Neural progenitor cell (in vitro differentiated cells): Measurements from ENCODE around the gene H2AZ2. TPM values are rescaled to one million over a fixed set of nuclear protein-coding genes. Genes with fewer than 3 reads are reported as not detected.

Source experiments
- DNase-seq: peaks from one replicate; pipeline ENCODE4 v3.0.0-alpha.2; 2016; ENCODE audit warnings: low spot score
- H2AFZ ChIP-seq: fragments of 200-600 bp; sonication (generic); replicated peaks from 2 replicates; pipeline ENCODE4 v1.6.1; 2016; ENCODE audit warnings: antibody characterized with exemption
- H3F3A ChIP-seq: fragments of 200-600 bp; sonication (generic); 2 replicates; pipeline ENCODE4 v1.6.1; 2016; ENCODE audit warnings: antibody characterized with exemption, low read depth
- H3K27ac ChIP-seq: fragments of 200-600 bp; sonication (generic); 2 replicates; pipeline ENCODE4 v1.5.1; 2016; ENCODE audit warnings: mild to moderate bottlenecking
- H3K27me3 ChIP-seq: fragments of 200-600 bp; sonication (generic); 2 replicates; pipeline ENCODE4 v1.6.1; 2016; ENCODE audit warnings: mild to moderate bottlenecking, moderate library complexity
- H3K36me3 ChIP-seq: fragments of 200-600 bp; sonication (generic); 2 replicates; pipeline ENCODE4 v1.5.1; 2016
- H3K4me1 ChIP-seq: fragments of 200-600 bp; sonication (generic); 2 replicates; pipeline ENCODE4 v1.6.1; 2016; ENCODE audit warnings: mixed run types
- H3K4me2 ChIP-seq: fragments of 200-600 bp; sonication (generic); 2 replicates; pipeline ENCODE4 v1.6.1; 2016
- H3K4me3 ChIP-seq: fragments of 200-600 bp; sonication (generic); 2 replicates; pipeline ENCODE4 v1.5.1; 2016
- H3K79me2 ChIP-seq: fragments of 200-600 bp; sonication (generic); 2 replicates; pipeline ENCODE4 v1.6.1; 2016; ENCODE audit warnings: low read depth
- H3K9ac ChIP-seq: fragments of 200-600 bp; sonication (generic); 2 replicates; pipeline ENCODE4 v1.6.1; 2016
- H3K9me3 ChIP-seq: fragments of 200-600 bp; sonication (generic); 2 replicates; pipeline ENCODE4 v1.5.1; 2016; ENCODE audit warnings: low read depth
- H4K20me1 ChIP-seq: fragments of 200-600 bp; sonication (generic); 2 replicates; pipeline ENCODE4 v1.6.1; 2016; ENCODE audit warnings: low read depth
- H3K27ac Mint-ChIP-seq: 3 replicates; pipeline ENCODE4 v1.8.0; 2021; ENCODE audit warnings: mixed read lengths
- H3K27me3 Mint-ChIP-seq: 2 replicates; pipeline ENCODE4 v1.8.0; 2022; ENCODE audit warnings: low read depth, mild to moderate bottlenecking, inconsistent platforms, moderate library complexity, mixed read lengths; ENCODE audit not compliant: insufficient read depth
- H3K36me3 Mint-ChIP-seq: 3 replicates; pipeline ENCODE4 v1.8.0; 2021; ENCODE audit warnings: mixed read lengths
- H3K4me1 Mint-ChIP-seq: 3 replicates; pipeline ENCODE4 v1.8.0; 2021; ENCODE audit warnings: mixed read lengths
- H3K4me3 Mint-ChIP-seq: 3 replicates; pipeline ENCODE4 v1.8.0; 2021; ENCODE audit warnings: mild to moderate bottlenecking, moderate library complexity, mixed read lengths
- H3K9me3 Mint-ChIP-seq: 3 replicates; pipeline ENCODE4 v1.8.0; 2020; ENCODE audit warnings: mixed read lengths
- EZH2 ChIP-seq: fragments of 200-600 bp; sonication (generic); IDR thresholded peaks from 2 replicates; pipeline ENCODE4 v1.6.1; 2017; ENCODE audit warnings: antibody characterized with exemption, mild to moderate bottlenecking, moderate library complexity
- EZH2phosphoT487 ChIP-seq: fragments of 200-600 bp; sonication (generic); IDR thresholded peaks from 2 replicates; pipeline ENCODE4 v1.6.1; 2017; ENCODE audit warnings: antibody characterized with exemption
- total RNA-seq: library from RNA; depleted of rRNA; stranded (reverse); fragments of >200 nt; gene quantifications from 2 replicates; pipeline ENCODE4 v1.2.3, GENCODE V29; 2015; ENCODE audit warnings: low replicate concordance
- TF ChIP-seq, protein P1 (sequence below): fragments of 200-600 bp; sonication (generic); IDR thresholded peaks from 2 replicates; pipeline ENCODE4 v1.5.1; 2017; ENCODE audit warnings: antibody characterized with exemption, mild to moderate bottlenecking

The H2AZ2 gene
- total RNA-seq, 1 donor from 2014 or later = 462 TPM

- Mint-ChIP-seq H3K9me3 (no peaks in the 10 kb centered on the region), H3K4me3 (no peak overlapping the region), H3K27me3 (peaks cover 4% of the 10 kb centered on the region), H3K36me3 (peaks cover 37% of the 10 kb centered on the region), H3K4me1 (no peaks in the 10 kb centered on the region), H3K27ac (no peak overlapping the region)
- Histone ChIP-seq H3K27ac (no peak overlapping the region), H2AFZ (no peak overlapping the region), H3K79me2 (peaks cover 98% of the 10 kb centered on the region), H3K36me3 (peaks cover 36% of the 10 kb centered on the region), H3K4me1 (no peaks in the 10 kb centered on the region), H3K27me3 (no peaks in the 10 kb centered on the region), H3K9ac (no peak overlapping the region), H3K4me2 (no peak overlapping the region), H4K20me1 (peaks cover 56% of the 10 kb centered on the region), H3K9me3 (no peaks in the 10 kb centered on the region), H3K4me3 (no peak overlapping the region), H3F3A (no peaks in the 10 kb centered on the region)
- TF ChIP-seq EZH2 (no peak), EZH2phosphoT487 (no peak)
- TF ChIP-seq, protein P1, sequence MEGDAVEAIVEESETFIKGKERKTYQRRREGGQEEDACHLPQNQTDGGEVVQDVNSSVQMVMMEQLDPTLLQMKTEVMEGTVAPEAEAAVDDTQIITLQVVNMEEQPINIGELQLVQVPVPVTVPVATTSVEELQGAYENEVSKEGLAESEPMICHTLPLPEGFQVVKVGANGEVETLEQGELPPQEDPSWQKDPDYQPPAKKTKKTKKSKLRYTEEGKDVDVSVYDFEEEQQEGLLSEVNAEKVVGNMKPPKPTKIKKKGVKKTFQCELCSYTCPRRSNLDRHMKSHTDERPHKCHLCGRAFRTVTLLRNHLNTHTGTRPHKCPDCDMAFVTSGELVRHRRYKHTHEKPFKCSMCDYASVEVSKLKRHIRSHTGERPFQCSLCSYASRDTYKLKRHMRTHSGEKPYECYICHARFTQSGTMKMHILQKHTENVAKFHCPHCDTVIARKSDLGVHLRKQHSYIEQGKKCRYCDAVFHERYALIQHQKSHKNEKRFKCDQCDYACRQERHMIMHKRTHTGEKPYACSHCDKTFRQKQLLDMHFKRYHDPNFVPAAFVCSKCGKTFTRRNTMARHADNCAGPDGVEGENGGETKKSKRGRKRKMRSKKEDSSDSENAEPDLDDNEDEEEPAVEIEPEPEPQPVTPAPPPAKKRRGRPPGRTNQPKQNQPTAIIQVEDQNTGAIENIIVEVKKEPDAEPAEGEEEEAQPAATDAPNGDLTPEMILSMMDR = no peak
- DNase-seq = no peak
Observed at GRCh38 chr7:44838751-44839150, 9.1 kb downstream of the H2AZ2 start.

- TF ChIP-seq EZH2phosphoT487 (no peak), EZH2 (no peak)
- TF ChIP-seq, protein P1 = no peak
- peaks cover 5% of the 10 kb centered on the region for H3K79me2 ChIP-seq
- DNase-seq = no peak
- H3K27me3 ChIP-seq = no peaks in the 10 kb centered on the region
- no peak overlapping the region for H3K9ac ChIP-seq
- H3K9me3 ChIP-seq = no peaks in the 10 kb centered on the region
- no peak overlapping the region for H3K4me3 Mint-ChIP-seq
- H2AFZ ChIP-seq = no peak overlapping the region
- H3K4me3 ChIP-seq = no peak overlapping the region
- no peak overlapping the region for H3K27ac ChIP-seq
- no peak overlapping the region for H3K4me2 ChIP-seq
- no peaks in the 10 kb centered on the region for H3K9me3 Mint-ChIP-seq
- peaks cover 25% of the 10 kb centered on the region for H3F3A ChIP-seq
- peaks cover 27% of the 10 kb centered on the region for H3K36me3 Mint-ChIP-seq
- H3K36me3 ChIP-seq = peaks cover 15% of the 10 kb centered on the region
- H3K4me1 Mint-ChIP-seq = no peaks in the 10 kb centered on the region
- H3K4me1 ChIP-seq = no peaks in the 10 kb centered on the region
- peaks cover 7% of the 10 kb centered on the region for H3K27me3 Mint-ChIP-seq
- H4K20me1 ChIP-seq = peaks cover 3% of the 10 kb centered on the region
- no peak overlapping the region for H3K27ac Mint-ChIP-seq
Observed at GRCh38 chr7:44827567-44827966, 20.3 kb downstream of the H2AZ2 start.

GRCh38 chr7:44824894-44825526 is 22.9 kb downstream of the H2AZ2 start:
- H3K4me2 ChIP-seq = no peak overlapping the region
- H3K9ac ChIP-seq = no peak overlapping the region
- no peaks in the 10 kb centered on the region for H3K9me3 ChIP-seq
- Mint-ChIP-seq H3K4me3 (no peak overlapping the region), H3K4me1 (no peaks in the 10 kb centered on the region), H3K36me3 (peaks cover 21% of the 10 kb centered on the region), H3K27me3 (peaks cover 10% of the 10 kb centered on the region), H3K27ac (no peak overlapping the region), H3K9me3 (no peaks in the 10 kb centered on the region)
- H3K27me3 ChIP-seq = no peaks in the 10 kb centered on the region
- peaks cover 3% of the 10 kb centered on the region for H4K20me1 ChIP-seq
- peaks cover 1% of the 10 kb centered on the region for H3K36me3 ChIP-seq
- peak overlapping the region; percentile 5 for H3K27ac ChIP-seq
- no peak for DNase-seq
- TF ChIP-seq EZH2 = no peak
- TF ChIP-seq EZH2phosphoT487 = no peak
- TF ChIP-seq, protein P1 = no peak
- no peak overlapping the region for H2AFZ ChIP-seq
- no peaks in the 10 kb centered on the region for H3K79me2 ChIP-seq
- no peak overlapping the region for H3K4me3 ChIP-seq
- H3K4me1 ChIP-seq = no peaks in the 10 kb centered on the region
- H3F3A ChIP-seq = peaks cover 25% of the 10 kb centered on the region
